NB4 (cell line): ENCODE data around the gene CPXM2.

Source experiments
- POLR2A ChIP-seq: IDR thresholded peaks from 2 replicates; pipeline ENCODE4 v1.6.1; 2011; ENCODE audit warnings: mild to moderate bottlenecking; ENCODE audit not compliant: insufficient read length; ENCODE audit errors: extremely low read depth
- TF ChIP-seq, protein P1 (sequence below): IDR thresholded peaks from one replicate; pipeline ENCODE4 v1.5.1; 2012; ENCODE audit warnings: low read depth, low read length
- TF ChIP-seq, protein P2 (sequence below): IDR thresholded peaks from 2 replicates; pipeline ENCODE4 v1.6.1; 2011; ENCODE audit warnings: low read depth, low read length

DNA sequence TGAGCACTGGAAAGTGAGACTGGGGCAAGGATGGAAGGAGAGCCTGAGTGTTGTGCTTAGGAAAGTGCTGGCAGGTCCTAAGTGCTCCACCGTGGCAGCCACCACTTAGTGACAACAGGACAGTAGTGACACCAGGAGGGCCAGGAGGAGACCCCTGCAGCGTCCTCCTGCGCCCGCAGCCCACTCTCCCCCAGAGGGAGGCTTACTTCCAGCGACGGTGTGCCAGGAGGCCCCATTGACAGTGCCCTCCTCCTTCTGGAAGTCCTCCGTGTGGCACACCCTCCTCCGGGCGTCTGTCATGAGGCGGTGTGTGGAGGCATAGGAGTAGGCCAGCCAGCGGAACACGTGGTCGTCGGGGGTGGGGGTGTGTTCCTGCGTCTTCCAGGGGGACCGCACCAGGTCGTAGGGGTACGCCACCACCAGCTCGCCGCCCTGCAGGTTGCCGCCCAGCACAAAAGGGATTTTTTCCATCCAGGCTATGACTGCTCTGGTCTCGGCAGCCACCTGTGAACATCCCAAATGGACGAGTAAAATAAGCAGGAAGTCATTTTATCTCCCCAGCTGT is 129.9 kb downstream of the CPXM2 start:
- TF ChIP-seq, protein P1, sequence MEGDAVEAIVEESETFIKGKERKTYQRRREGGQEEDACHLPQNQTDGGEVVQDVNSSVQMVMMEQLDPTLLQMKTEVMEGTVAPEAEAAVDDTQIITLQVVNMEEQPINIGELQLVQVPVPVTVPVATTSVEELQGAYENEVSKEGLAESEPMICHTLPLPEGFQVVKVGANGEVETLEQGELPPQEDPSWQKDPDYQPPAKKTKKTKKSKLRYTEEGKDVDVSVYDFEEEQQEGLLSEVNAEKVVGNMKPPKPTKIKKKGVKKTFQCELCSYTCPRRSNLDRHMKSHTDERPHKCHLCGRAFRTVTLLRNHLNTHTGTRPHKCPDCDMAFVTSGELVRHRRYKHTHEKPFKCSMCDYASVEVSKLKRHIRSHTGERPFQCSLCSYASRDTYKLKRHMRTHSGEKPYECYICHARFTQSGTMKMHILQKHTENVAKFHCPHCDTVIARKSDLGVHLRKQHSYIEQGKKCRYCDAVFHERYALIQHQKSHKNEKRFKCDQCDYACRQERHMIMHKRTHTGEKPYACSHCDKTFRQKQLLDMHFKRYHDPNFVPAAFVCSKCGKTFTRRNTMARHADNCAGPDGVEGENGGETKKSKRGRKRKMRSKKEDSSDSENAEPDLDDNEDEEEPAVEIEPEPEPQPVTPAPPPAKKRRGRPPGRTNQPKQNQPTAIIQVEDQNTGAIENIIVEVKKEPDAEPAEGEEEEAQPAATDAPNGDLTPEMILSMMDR: no peak
- TF ChIP-seq, protein P2, sequence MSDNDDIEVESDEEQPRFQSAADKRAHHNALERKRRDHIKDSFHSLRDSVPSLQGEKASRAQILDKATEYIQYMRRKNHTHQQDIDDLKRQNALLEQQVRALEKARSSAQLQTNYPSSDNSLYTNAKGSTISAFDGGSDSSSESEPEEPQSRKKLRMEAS: no peak
- TF ChIP-seq POLR2A: no peak
